GM13977 (cell line): ENCODE data around the gene CPTP.

Experiments
- DNase-seq: peaks from one replicate; pipeline ENCODE4 v3.0.0; 2012; ENCODE audit warnings: low spot score
- in situ Hi-C: fragments of 300-500 bp; cut with MboI; formaldehyde crosslinking; loops from one replicate; pipeline ENCODE4 v1.12.0; 2022; ENCODE audit warnings: low sequenced_read_pairs, low pct_unique_long_range_greater_than_20kb, mixed read lengths, inconsistent platforms; ENCODE audit not compliant: unreplicated experiment
- TF ChIP-seq, protein P1 (sequence below): IDR thresholded peaks from 2 replicates; pipeline ENCODE4 v1.5.1; 2012; ENCODE audit warnings: mild to moderate bottlenecking, control low read depth; ENCODE audit not compliant: insufficient read depth; ENCODE audit errors: extremely low read depth, missing control alignments

The CPTP gene

DNA sequence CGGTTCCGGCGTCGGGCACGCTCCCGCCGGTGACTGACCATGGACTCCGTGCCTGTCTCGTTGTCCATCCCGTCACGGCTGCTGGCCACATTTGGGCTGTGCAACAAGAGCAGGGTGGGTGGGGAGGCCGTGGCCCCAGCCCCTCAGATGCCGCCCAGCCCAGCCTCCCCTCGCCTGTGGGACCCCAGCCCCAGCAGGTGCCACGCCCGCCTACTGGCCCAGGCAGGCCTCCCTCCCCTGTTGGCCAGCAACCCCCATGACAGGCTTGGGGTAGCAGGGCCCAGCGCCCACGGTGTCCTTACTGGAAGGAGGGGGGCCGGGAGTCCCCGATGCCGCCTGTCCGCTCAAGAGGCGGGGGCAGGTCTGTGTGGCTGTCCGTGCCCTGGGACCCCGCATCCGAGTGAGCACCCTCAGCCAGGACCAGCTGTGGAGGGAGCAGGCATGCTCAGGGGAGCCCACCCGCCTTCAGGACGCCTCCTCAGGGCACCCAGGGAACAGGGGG is 17.5 kb downstream of the CPTP start:
- in situ Hi-C loops, result no loop called here

DNA sequence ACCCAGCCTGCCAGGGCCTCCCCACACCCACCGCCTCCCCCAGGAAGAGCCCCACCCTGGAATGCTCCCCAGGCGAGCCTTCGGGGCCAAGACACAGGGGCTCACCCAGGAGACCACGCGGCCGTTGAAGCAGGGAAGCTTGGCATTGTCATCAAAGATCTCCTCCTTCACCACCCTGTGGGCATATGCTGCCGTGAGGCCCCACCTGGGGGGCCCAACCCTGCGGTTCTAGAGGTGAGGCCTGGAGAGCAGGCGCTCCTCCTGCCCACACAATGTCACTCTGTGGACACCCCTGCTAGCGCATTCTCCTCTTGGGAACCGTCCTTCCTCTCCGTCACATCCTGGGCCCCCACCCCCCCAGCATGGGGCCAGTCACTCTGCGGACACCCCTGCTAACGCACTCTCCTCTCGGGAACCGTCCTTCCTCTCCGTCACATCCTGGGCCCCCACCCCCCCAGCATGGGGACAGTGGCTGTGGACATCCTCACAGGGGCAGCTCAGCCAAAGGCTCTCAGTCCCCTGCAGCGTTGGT is 18.0 kb downstream of the CPTP start:
- TF ChIP-seq, protein P1, sequence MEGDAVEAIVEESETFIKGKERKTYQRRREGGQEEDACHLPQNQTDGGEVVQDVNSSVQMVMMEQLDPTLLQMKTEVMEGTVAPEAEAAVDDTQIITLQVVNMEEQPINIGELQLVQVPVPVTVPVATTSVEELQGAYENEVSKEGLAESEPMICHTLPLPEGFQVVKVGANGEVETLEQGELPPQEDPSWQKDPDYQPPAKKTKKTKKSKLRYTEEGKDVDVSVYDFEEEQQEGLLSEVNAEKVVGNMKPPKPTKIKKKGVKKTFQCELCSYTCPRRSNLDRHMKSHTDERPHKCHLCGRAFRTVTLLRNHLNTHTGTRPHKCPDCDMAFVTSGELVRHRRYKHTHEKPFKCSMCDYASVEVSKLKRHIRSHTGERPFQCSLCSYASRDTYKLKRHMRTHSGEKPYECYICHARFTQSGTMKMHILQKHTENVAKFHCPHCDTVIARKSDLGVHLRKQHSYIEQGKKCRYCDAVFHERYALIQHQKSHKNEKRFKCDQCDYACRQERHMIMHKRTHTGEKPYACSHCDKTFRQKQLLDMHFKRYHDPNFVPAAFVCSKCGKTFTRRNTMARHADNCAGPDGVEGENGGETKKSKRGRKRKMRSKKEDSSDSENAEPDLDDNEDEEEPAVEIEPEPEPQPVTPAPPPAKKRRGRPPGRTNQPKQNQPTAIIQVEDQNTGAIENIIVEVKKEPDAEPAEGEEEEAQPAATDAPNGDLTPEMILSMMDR, result no peak
- DNase-seq, result no peak
- in situ Hi-C loops, result no loop called here

More for the DNA sequence above, 17.5 kb downstream of the CPTP start:
- TF ChIP-seq, protein P1, result no peak
- no peak for DNase-seq

DNA sequence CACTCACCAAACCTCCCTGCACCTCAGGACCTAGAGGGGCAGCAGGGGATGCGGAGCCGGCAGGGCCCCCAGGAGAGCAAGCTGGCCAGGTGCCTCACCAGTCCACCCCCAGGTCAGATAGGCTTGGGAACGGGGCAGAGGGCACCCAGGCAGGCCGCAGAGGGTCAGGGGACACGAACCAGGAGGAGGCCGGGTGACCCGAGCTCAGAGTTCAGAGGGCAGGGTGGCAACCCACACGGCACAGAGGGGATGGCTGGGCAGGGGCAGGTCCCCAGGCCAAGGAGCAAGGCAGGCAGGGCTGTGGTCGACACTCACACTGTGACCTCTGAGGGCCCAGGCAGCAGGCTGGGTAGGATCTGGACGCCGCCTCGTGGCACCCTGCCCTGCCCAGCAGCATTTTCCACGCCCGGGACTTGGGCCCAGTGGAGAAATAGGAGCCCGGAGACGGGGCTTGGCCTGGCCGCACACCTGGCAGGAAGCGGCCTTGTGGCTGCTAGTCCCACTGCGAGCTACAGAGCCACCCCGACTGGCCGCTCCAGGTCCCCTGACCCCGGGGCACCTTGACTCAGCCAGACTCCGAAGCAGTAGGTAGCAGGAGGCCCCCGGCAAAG is 19.3 kb downstream of the CPTP start:
- TF ChIP-seq, protein P1, result no peak
- in situ Hi-C loops, result no loop called here
- no peak for DNase-seq

DNA sequence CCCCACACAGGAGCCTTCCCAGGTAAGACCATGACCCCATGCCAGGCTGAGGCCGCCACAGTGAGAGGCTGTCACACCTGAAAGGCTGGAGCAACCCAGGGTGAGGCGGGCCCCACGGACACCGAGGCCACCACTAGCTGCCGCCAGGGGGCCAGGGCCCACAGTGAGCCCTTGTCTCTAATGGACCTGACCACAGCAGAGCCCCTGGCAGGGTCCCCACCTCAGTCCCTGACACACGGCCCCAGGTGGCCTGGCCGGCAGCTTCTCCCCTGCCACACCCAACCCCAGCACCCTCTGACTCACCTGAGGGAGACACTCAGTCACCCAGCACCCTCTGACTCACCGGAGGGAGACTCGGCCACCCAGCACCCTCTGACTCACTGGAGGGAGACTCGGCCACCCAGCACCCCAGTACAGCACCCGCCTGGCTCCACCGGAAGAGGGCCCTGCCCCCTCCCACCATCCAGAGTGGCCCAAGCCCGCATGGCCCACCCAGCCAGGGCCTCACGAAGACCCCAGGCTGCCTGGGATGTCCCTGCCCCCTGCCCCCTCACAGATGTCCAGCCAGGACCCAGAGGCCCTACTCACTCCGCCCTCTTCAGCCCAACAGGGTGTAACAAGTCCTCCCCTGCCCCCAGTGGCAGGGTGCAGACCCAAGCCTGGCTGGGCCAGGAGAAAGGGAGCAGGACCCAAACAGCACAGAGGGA is 20.2 kb downstream of the CPTP start:
- TF ChIP-seq, protein P1, result no peak
- in situ Hi-C loops, result no loop called here
- DNase-seq, result no peak

DNA sequence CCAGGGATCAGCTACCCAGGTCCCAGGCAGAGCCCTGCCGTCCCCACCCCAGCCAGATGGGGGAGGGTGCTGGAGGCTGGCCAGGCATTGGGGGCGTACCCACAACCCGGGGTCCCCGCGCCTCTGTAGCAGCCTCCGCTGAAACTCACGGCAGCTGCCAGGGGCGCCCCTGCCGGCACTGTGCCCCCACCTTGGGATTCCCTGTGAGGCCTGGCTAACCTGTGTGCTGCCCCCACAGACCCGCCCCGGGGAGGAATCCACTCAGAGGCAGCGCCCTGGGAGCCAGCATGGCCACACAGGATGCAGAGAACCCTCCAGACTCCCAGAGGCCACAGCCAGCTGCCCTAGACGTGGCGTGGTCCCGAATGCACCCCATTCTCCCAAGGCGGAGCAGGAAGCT is 20.8 kb downstream of the CPTP start:
- in situ Hi-C loops, result no loop called here
- TF ChIP-seq, protein P1, result no peak

DNA sequence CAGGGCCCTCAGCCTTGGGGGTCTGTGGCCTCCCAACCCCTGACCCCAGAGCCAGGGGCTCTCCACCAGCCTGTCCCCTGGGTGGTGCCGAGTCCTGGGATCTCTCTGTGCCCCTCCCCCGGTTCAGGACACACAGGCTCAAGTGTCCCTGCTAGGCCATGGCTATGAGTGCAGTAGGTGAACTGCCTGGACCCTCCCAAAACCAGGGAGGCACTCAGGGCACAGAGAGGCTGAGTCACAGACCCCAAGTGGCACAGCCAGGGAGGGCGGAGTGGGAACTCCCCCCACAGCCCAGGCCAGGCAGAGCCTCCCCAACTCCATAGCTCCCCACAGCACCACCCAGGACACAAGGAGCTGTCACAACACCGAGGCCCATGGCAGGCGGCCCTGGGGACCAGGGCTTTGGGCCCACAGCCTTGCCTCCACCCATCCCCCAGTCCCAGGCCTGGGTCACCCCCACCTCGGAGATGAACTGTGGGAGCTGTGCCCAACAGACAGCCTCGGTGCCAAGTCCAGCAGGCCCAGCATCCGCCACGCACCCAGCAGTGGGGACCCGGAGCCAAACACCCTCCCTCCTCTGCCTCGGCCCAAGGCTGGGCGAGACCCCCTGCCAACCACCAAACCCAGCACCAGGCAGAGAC is 21.4 kb downstream of the CPTP start:
- DNase-seq, result no peak
- in situ Hi-C loops, result no loop called here
- TF ChIP-seq, protein P1, result no peak

More for the DNA sequence above, 20.8 kb downstream of the CPTP start:
- DNase-seq, result no peak
